HEK293T (cell line): ENCODE data around the gene PGAP3.

Source experiments
- CTCF ChIA-PET: fragments of 350-600 bp; formaldehyde crosslinking; extraction: SDS; loops from one replicate; lab custom pipeline; 2021; ENCODE audit warnings: antibody characterized with exemption, inconsistent platforms; lab: Yijun Ruan, JAX
- POLR2A ChIA-PET: fragments of 350-600 bp; formaldehyde crosslinking; extraction: SDS; loops from one replicate; lab custom pipeline; 2020; ENCODE audit warnings: antibody characterized with exemption, inconsistent platforms; lab: Yijun Ruan, JAX
- DNase-seq: peaks from one replicate; pipeline ENCODE4 v3.0.0; 2012; ENCODE audit warnings: mixed read lengths; ENCODE audit errors: extremely low spot score
- ARNT ChIP-seq: fragments of 450-650 bp; IDR thresholded peaks from 2 replicates; pipeline ENCODE4 v1.6.1; 2017; ENCODE audit warnings: mild to moderate bottlenecking
- BHLHE40 ChIP-seq: fragments of 450-650 bp; IDR thresholded peaks from 2 replicates; pipeline ENCODE4 v1.6.1; 2016; ENCODE audit warnings: mild to moderate bottlenecking, moderate library complexity, borderline replicate concordance
- CTBP1 ChIP-seq: fragments of 450-650 bp; IDR thresholded peaks from 2 replicates; pipeline ENCODE4 v1.6.1; 2016; ENCODE audit warnings: borderline replicate concordance
- ELF4 ChIP-seq: fragments of 450-650 bp; IDR thresholded peaks from 2 replicates; pipeline ENCODE4 v1.6.1; 2017; ENCODE audit warnings: antibody characterized with exemption
- FOXA1 ChIP-seq: fragments of 450-650 bp; IDR thresholded peaks from 2 replicates; pipeline ENCODE4 v1.6.1; 2016; ENCODE audit warnings: mild to moderate bottlenecking
- FOXK2 ChIP-seq: fragments of 450-650 bp; IDR thresholded peaks from 2 replicates; pipeline ENCODE4 v1.6.1; 2016; ENCODE audit warnings: mild to moderate bottlenecking
- FOXM1 ChIP-seq: fragments of 450-650 bp; IDR thresholded peaks from 2 replicates; pipeline ENCODE4 v1.6.1; 2017; ENCODE audit warnings: mild to moderate bottlenecking, borderline replicate concordance
- HDGF ChIP-seq: fragments of 450-650 bp; IDR thresholded peaks from 2 replicates; pipeline ENCODE4 v1.6.1; 2017; ENCODE audit warnings: antibody characterized with exemption, borderline replicate concordance
- L3MBTL2 ChIP-seq: fragments of 450-650 bp; conservative IDR thresholded peaks from 2 replicates; pipeline ENCODE4 v1.6.1; 2016; ENCODE audit warnings: mild to moderate bottlenecking
- LEF1 ChIP-seq: fragments of 450-650 bp; IDR thresholded peaks from 2 replicates; pipeline ENCODE4 v1.6.1; 2017; ENCODE audit warnings: mild to moderate bottlenecking, borderline replicate concordance
- NFRKB ChIP-seq: fragments of 450-650 bp; IDR thresholded peaks from 2 replicates; pipeline ENCODE4 v1.6.1; 2016; ENCODE audit warnings: mild to moderate bottlenecking, moderate library complexity
- SP1 ChIP-seq: fragments of 450-650 bp; IDR thresholded peaks from 2 replicates; pipeline ENCODE4 v1.6.1; 2017
- SUZ12 ChIP-seq: fragments of 450-650 bp; IDR thresholded peaks from 2 replicates; pipeline ENCODE4 v1.6.1; 2016; ENCODE audit warnings: mild to moderate bottlenecking
- TARDBP ChIP-seq: fragments of 450-650 bp; IDR thresholded peaks from 2 replicates; pipeline ENCODE4 v1.6.1; 2016
- ZNF384 ChIP-seq: fragments of 450-650 bp; IDR thresholded peaks from 2 replicates; pipeline ENCODE4 v1.6.1; 2016
- TF ChIP-seq, protein P1 (sequence below): fragments of 450-650 bp; IDR thresholded peaks from 2 replicates; pipeline ENCODE4 v1.6.1; 2016

The PGAP3 gene, protein sequence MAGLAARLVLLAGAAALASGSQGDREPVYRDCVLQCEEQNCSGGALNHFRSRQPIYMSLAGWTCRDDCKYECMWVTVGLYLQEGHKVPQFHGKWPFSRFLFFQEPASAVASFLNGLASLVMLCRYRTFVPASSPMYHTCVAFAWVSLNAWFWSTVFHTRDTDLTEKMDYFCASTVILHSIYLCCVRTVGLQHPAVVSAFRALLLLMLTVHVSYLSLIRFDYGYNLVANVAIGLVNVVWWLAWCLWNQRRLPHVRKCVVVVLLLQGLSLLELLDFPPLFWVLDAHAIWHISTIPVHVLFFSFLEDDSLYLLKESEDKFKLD

DNA sequence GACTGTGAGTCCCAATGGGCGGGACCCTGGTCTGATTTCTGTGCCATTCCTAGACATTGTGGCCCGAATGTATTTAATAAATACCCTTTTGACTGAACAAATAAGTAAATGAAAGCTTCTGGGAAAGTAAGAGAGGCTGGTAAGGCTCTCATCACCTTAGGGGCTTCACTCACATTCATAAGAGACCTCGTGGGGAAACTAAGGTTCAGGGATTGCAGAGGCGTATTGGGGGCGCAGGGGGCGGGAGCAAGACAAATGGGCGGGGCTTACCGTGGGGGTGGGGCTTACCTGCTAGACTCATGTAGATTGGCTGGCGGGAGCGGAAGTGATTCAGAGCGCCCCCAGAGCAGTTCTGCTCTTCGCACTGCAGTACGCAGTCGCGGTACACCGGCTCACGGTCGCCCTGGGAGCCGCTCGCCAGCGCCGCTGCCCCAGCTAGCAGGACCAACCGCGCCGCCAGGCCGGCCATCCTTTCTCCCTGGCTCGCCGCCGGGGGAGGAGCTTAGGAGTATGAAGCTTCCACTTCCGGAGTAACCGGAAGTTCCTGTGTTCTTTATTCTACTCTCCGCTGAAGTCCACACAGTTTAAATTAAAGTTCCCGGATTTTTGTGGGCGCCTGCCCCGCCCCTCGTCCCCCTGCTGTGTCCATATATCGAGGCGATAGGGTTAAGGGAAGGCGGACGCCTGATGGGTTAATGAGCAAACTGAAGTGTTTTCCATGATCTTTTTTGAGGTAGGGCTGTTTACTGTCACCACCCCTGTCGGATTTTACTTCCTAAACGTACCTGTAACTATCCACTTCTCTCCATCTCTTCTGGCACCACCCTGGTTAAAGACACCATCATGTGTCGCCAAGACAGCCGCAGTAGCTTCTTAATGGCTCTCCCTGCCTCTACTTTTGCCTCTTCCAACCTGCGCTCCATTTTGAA, at the start of gene PGAP3:
Gene PGAP3 (minus strand): TSS at position 512 of the 929 bp plus-strand sequence. CDS start 43 bp downstream, at position 469.
- ChIA-PET CTCF (interaction anchor here (0.6 to 1.4 kb wide), 5 partner anchors 9 to 66 kb away, joined by 3 to 7 read pairs (median 4); no protein-coding TSS in a partner anchor), POLR2A (interaction anchor here (0.6 to 5.3 kb wide), 27 partner anchors 8 to 488 kb away, joined by 3 to 84 read pairs (median 4); partner anchors contain the start of genes ERBB2, LRRC3C, MIEN1 and ORMDL3)
- peak; percentile 13; the same call in 1 of the 2 replicates for TF ChIP-seq L3MBTL2
- no peak for TF ChIP-seq FOXA1
- TF ChIP-seq, protein P1, sequence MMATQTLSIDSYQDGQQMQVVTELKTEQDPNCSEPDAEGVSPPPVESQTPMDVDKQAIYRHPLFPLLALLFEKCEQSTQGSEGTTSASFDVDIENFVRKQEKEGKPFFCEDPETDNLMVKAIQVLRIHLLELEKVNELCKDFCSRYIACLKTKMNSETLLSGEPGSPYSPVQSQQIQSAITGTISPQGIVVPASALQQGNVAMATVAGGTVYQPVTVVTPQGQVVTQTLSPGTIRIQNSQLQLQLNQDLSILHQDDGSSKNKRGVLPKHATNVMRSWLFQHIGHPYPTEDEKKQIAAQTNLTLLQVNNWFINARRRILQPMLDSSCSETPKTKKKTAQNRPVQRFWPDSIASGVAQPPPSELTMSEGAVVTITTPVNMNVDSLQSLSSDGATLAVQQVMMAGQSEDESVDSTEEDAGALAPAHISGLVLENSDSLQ: peak; percentile 28; the same call in 1 of the 2 replicates
- TF ChIP-seq ELF4: peak; percentile 62
- TF ChIP-seq SUZ12: no peak
- DNase-seq: peak; percentile 84

DNA sequence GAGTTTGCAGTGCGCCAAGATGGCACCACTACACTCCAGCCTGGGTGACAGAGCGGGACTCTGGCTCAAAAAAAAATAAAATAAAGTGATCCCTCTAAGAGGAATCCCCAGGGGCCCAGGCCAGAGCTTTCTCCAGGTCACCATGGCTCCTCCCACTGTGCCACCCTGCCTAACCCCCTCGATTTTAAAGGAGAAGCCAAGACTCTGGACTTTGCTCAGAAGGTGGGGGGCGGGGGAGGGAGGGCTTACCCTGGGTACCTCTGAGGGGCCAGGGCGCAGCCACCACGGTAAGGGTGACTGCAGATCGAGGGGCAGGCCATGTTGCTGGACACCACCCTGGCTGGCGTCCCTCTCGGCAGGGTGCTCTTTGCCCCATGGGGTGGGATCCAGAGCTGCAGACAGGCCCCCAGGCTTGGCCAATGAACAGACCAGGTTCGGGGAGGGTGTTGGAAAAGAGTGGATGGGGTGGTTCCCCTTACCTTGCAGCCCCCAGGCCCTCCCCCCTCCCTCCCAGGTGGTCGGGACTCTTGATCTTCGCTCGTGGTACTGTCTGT, 49.4 kb upstream of the PGAP3 start:
- CTCF ChIA-PET: no interaction called here
- DNase-seq: no peak
- TF ChIP-seq SP1 (no peak), SUZ12 (no peak), L3MBTL2 (no peak), ZNF384 (no peak), HDGF (no peak), ELF4 (no peak), BHLHE40 (no peak), TARDBP (no peak), FOXK2 (no peak), LEF1 (no peak), CTBP1 (no peak), FOXA1 (no peak), ARNT (no peak), FOXM1 (no peak)
- TF ChIP-seq, protein P1: no peak
- POLR2A ChIA-PET: interaction anchor here (1.0 to 1.6 kb wide), 2 partner anchors 38 to 50 kb away, joined by 4 read pairs; partner anchors contain the start of genes ERBB2 and PGAP3

DNA sequence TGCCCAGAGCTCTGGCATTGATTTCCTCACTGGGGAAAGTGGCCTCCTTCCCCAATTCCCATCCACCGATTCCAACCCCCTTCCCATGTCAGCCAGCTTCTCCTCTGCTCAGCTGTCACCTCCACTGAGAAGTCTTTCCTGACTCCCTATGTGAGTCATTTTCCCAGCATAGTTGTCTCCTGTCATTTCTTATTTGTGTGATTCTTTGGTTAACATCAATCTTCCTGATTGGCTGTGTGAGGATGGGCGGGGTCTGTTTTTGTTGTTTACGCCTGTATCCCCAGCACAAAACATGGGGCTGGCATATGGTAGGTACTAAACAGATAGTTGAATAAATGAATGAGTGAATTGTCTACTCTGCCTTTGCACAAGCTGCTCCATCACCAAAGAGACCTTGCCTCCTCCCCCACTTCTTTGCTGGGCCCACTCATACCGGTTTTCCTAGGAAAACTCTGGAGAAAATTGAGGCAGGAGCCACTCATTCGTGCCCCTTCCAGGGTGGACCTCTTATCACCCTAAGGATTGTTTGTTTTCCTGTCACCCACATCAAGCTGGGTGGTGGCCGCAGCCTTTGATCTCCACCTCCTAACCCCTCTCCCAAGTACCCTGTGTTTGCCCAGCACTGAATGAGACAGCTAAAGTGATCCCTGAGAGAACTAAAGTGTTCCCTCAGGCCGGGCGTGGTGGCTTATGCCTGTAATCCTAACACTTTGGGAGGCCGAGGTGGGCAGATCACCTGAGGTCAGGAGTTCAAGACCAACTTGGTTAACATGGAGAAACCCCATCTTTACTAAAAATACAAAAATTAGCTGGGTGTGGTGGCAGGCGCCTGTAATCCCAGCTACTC, 48.7 kb upstream of the PGAP3 start:
- TF ChIP-seq SP1 (no peak), SUZ12 (no peak), HDGF (no peak), ZNF384 (no peak), ARNT (no peak), FOXK2 (no peak), L3MBTL2 (no peak), CTBP1 (no peak), NFRKB (no peak), ELF4 (no peak), FOXA1 (no peak), FOXM1 (no peak)
- TF ChIP-seq, protein P1: no peak
- ChIA-PET CTCF (no interaction called here), POLR2A (interaction anchor here (1.0 to 1.6 kb wide), 2 partner anchors 37 to 49 kb away, joined by 4 read pairs; partner anchors contain the start of genes ERBB2 and PGAP3)
- DNase-seq: no peak

DNA sequence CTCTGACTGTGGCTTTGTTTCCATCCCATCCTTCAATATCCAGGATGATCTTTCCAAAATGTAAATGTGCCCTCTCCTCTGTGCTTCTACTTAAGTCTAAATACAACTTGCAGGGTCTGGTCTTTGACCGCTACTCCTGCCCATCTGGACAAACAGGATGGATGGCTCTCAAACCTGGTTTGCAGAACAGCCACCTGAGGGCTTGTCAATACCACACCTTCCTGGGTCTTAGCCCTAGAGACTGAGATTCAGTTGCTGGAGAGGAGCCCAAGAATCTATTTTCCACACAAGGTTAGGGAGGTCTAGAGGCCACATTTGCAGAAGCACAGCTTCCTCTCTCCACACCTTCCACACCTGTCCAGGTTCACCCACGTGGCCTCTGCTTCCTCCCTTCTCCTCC, 48.0 kb upstream of the PGAP3 start:
- ChIA-PET POLR2A (interaction anchor here (1.6 kb wide), 1 partner anchor 48 kb away, joined by 4 read pairs; the partner anchor contains the start of gene PGAP3), CTCF (no interaction called here)
- DNase-seq: no peak
- TF ChIP-seq L3MBTL2: no peak
- TF ChIP-seq CTBP1: no peak
- no peak for TF ChIP-seq FOXM1
- TF ChIP-seq ELF4: no peak
- no peak for TF ChIP-seq FOXA1
- no peak for TF ChIP-seq NFRKB
- TF ChIP-seq SP1: no peak
- TF ChIP-seq ARNT: no peak
- no peak for TF ChIP-seq FOXK2
- TF ChIP-seq HDGF: no peak

DNA sequence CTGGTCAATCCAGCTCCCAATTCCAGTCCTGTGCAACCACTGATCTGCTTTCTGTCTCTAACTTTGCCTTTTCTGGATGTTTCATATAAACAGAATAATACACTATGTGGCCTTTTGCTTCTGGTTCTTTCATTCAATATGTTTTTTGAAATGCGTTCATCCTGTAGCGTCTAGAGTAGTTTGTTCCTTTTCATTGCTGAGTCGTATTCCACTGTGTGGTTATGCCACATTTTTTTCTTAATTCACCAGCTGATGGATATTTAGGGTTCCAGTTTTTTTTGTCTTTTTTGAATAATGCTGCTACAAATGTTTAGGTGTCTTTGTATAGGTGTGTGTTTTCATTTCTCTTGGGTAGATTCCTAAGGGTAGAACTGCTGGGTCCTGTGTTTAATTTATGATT, 44.7 kb upstream of the PGAP3 start:
- TF ChIP-seq NFRKB (no peak), BHLHE40 (no peak), L3MBTL2 (no peak), SUZ12 (no peak), TARDBP (no peak), LEF1 (no peak), ELF4 (no peak), FOXA1 (no peak), CTBP1 (no peak), SP1 (no peak), ARNT (no peak), ZNF384 (no peak), HDGF (no peak), FOXM1 (no peak), FOXK2 (no peak)
- TF ChIP-seq, protein P1: no peak
- POLR2A ChIA-PET: no interaction called here
- CTCF ChIA-PET: interaction anchor here (1.1 kb wide), 1 partner anchor 61 kb away, joined by 3 read pairs; no protein-coding TSS in a partner anchor
- DNase-seq: no peak
